ENCODE data around the gene SELENOF.

- TF ChIP-seq CTCF (IDR thresholded peaks at IDR 0.05) (no peak), POLR2AphosphoS5 (IDR thresholded peaks at IDR 0.05) (no peak)
These were observed 34.3 kb upstream of the SELENOF start for GRCh38 chr1:86948212-86948611.
